ENCODE measurements around the gene ANXA8L1.
"Not testable (repeated sequence)": the region's sequence is repeated elsewhere in the genome, so short reads cannot be mapped to it uniquely, and the experiment has no call there.

ANXA8L1 gene, protein sequence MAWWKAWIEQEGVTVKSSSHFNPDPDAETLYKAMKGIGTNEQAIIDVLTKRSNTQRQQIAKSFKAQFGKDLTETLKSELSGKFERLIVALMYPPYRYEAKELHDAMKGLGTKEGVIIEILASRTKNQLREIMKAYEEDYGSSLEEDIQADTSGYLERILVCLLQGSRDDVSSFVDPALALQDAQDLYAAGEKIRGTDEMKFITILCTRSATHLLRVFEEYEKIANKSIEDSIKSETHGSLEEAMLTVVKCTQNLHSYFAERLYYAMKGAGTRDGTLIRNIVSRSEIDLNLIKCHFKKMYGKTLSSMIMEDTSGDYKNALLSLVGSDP

DNA sequence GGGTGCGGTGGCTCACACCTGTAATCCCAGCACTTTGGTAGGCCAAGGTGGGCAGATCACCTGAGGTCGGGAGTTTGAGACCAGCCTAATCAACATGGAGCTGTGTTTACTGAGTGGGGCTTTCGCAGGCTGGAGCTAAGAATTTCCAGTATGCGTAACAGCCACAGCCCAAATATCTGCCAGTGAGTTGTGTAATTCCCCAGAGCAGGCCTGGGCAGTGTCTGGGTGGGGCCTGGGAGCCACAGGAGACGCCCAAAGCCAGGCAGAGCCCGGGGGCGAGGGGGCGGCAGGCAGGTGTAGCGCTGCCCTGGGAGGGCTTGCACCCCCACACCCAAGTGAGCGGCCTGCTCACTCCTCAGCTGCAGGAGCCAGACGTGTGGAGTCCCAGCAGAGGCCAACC lies at the start of gene ANXA8L1:
ANXA8L1 (plus strand) TSS at position 371 of the 400 bp plus-strand sequence. CDS start 76 bp downstream, outside the sequence.
- FAIRE-seq = not testable (repeated sequence)

DNA sequence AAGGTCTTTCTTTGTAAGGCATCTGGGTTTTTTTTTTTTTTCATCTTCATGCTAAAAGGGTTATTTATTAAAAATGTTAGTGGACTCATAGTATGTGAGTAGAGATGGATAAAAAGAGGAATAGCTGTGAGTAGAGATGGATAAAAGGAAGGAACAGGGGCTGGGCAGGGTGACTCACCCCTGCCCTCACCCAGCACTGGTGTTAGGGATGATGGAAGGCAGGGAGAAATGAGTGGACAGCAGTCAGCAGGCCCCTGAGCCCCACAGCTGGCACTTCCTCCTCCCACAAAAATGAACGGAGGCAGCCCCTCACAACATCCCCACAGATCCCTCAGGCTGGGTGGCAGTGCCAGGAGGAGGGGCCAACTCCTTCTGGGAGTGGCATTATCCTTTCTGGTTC lies 49.5 kb upstream of the ANXA8L1 start:
- no peak for FAIRE-seq

DNA sequence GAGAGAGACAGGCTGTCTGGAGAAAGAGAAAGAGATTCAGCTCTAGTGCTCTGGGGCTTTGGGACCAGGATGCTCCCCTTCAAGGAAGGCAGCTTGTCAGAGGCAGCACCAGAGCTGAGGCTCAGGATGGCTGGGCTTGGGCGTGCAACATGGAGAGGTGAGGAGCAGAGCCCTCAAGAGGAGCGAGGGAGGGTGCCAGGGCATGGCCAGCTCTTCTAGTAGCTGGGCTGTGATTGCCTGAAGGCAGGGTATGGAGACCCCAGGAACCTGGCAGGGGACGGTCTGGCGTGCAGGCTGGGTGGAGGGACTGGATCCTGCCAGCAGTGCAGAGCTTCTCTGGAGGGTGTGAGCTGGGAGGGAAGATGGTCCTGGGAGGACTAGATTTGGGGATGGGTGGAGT lies 48.6 kb upstream of the ANXA8L1 start:
- no peak for FAIRE-seq

DNA sequence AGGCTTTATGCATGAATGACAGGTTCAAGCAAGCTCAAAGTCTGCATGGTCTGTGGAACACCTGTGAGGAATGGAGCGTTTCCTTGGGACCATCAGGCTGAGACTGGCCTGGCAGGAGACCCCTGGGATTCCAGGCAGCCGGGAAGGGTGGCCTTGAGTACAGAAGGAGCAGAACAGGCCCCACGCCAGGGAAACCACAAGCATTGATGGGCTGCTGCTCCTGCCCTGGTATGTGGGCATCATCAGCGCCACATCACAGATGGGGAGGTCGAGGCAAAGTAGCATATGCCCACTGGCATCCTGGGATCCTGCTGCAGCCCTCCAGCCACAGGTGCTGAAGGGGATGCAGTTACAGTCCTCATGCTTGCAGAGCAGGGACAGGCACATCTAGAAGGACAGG lies 47.9 kb upstream of the ANXA8L1 start:
- no peak for FAIRE-seq

DNA sequence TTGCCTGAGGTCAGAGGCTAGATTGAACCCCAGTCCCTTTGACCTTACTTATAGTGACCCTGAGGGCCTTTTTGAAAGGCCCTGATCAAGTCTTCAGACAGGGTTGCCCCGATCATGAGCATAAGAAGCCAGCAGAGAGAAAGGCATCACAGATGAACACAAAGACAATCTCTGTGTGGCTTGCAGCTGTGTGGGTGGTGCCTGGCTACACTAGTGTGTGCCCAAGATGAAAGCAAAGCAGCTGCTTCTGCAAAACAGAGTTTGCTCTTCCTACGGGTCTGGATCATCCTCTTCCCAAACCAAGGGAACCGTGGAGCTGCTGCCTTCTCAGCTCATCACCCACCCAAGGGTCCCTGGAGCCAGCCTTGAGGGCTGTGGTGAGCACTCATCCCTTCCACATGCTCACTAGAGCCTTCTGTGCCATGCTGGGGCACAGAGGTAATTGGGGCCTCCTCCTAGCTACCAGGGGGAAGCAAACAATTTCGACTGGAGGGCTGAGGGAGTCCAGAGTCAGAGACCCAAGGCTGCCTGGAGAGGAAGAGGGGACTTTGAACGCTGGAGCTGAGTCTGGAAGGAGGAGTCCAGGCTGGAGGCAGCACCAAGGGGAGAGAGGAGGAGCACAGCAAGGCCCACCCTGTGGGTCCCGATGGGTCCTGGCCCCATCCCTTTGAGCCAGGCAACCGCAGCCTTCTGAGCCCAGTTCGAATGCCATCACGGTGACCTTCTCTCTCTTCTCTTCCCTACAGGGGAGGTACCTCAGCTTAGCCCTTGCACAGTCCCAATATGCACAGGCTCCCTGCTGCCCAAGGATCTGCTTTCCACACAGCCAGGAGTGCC lies 46.5 kb upstream of the ANXA8L1 start:
- no peak for FAIRE-seq

DNA sequence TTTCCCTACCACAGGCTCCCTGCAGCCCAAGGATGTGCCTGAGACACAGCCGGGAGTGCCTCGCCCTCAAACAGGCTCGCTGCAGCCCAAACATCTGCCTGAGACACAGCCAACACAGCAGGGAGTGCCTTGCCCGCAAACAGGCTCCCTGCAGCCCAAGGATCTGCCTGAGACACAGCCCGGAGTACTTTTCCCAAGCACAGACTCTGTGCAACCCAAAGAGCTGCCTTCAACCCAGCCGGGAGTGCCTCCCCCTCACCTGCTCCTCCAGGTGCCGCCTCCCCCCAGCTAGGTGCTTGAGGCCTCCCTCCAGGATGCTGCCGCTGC lies 45.9 kb upstream of the ANXA8L1 start:
- no peak for FAIRE-seq

DNA sequence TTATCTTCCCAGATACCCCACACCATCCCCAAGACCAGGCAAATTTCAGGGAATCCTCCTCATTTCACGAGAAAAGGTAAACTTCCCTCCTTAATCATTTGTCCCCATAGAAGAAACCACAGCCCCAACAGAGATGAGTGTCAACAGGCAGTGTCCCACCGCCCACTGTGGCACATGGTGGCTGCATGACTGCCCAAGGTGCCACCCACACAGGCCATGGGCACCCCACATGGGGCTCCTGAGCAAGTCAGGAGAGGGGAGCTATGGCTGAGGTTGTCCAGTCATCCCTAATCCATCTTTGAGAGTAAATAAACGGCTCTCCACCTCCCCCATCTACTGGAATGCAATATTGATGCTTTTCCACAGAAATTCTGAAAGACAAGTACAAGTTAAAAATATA lies 44.7 kb upstream of the ANXA8L1 start:
- FAIRE-seq = no peak

DNA sequence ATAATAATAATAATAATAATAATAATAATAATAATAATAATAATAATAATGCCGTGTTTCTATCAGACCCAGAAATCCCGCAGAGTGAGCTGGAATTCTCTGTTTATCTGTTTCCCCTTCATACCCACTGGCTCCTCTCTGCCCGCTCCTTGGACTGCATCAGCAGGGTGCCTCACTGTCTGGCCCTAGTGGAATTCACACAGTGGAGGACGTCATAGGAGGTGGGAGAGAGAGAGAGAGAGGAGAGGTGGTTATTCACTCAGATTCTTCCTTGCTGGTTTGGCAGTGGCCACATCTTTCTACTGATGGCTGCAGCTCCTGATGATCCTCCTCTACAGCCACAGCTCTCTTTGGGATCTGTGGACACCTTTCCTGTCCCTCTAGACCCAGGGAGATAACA lies 10.1 kb upstream of the ANXA8L1 start:
- FAIRE-seq = not testable (repeated sequence)

DNA sequence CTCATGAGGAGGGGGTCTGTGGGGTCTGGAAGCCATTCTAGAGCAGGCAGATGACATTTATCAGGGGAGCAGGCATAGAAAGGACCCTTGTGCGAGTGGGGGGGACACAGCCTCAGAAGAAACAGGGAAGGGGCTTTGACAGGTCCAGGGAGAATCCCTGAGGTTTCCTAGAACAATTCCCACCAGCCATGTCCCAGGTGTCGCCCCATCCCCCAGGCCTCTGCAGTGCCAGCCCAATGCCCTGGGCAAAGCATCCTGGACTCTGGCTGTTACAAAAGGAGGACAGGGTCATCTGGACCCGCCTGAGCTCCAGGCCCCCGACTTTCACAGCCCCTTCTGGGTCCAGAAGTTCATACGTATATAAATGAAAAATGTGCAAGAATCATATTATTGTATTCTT lies 8.4 kb upstream of the ANXA8L1 start:
- not testable (repeated sequence) for FAIRE-seq

DNA sequence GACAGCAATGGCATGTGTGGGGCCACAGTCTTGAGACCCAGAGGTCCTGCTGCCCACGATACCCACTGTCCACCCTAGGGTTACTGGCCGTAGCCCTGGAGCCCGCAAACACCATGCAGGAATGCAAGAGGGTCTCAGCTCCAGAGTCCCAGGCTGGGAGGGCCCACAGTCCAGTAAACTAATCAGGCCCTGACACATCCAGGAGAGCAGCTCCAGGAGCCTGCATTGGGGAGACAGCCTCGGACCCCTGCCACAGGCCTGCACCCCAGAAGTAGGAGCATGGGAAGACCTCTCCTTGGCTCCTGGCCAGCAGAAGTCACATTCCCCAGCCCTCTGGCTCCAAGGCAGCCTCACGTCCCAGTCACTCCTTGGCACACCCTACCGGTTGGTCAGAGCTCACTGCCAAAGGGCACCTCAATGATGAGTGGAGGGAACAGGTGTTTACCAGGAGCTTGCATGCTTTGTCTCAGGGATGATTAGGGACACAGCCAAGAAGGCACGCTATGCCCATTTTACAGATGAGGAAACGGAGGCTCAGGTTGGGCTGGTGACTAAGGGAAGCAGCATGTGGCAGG lies 7.8 kb upstream of the ANXA8L1 start:
- FAIRE-seq = not testable (repeated sequence)

DNA sequence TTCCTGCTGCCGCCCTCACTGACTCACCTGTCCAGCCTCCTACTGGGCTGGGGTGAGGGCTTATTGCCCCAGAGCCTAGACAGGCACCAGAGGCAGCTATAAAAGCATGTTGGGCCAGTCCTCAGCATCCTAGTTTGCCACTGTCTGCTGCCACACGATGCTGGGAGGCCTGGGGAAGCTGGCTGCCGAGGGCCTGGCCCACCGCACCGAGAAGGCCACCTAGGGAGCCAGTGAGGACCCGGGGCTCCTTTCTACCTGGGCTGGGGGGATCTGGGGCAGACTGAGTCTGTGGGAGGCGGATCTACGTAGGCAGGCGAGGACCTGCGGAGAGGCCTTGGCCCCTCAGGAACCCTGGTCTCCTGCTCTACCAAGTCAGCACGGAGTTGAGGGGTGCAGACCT lies 6.6 kb upstream of the ANXA8L1 start:
- FAIRE-seq = not testable (repeated sequence)

DNA sequence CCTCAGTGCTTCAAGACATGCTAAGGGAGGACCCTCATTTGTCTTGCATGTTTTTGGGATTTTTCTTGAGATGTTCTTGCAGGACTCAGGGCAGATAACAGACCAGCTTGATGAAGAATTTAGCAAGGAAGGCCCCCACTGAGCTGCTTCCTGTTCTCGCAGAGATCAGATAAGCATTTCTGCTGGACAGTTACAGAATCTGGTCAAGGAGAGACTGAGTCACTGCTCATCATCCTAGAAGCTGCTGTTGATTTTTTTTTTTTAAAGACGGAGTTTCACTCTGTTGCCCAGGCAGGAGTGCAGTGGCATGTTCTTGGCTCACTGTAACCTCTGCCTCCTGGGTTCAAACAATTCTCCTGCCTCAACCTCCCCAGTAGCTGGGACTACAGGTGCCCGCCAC lies 1.2 kb upstream of the ANXA8L1 start:
- not testable (repeated sequence) for FAIRE-seq

DNA sequence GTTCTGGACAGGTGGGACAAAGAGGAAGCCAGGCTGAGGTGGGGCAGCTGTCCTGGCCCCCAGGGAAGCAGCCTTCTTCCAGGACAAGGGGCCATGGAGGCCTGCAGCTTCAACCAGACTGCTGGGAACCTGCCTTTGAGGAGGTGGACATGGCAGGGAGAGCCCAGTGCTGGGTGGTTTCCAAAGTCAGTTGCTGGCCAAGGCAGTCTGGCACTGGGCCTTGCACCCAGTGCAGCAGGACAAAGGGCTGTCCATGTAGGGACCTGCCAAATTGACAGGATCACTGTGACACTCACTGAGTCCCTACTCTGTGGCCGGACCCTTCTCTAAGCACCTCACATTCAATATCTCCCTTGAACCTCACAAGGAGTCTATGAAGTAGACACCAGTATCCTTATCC lies 1.4 kb downstream of the ANXA8L1 start:
- not testable (repeated sequence) for FAIRE-seq

DNA sequence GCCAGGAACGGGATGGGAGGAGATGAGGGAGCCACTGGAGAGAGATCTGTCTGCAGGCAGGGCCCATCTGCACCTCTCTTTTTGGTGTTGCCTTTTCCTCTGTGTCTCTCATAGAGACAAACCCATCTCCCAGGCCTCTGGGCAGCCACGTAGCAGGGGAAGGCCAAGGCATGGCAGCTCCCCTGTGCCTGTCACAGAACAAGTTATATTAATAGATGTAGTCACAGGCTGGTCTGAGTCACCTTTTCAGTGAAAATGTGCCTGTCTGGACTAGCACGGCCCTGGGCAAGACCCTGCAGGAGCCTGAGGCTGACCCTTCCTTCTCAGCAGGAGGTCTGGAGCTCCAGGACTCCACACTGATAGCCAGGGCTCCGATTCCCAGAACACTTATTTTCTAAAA lies 2.1 kb downstream of the ANXA8L1 start:
- not testable (repeated sequence) for FAIRE-seq

DNA sequence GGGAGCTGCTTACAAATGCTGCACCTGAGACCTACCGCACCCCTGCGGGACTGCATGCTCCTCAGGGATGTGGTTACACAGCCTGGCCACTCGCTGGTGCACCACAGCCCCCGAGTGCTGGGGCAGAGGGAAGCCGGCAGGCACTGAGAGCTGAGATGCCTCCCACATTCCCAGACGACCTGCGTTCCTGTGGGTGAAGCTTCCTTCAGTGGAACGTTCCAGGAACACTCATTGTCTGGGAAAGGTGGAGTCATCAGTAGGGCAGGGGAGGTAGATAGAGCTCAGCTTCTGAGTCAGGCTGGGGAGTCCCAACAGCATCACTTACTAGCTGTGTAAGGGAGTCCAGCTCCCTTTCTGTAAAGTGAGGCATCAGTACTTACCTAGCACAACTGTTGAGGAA lies 2.5 kb downstream of the ANXA8L1 start:
- FAIRE-seq = not testable (repeated sequence)

DNA sequence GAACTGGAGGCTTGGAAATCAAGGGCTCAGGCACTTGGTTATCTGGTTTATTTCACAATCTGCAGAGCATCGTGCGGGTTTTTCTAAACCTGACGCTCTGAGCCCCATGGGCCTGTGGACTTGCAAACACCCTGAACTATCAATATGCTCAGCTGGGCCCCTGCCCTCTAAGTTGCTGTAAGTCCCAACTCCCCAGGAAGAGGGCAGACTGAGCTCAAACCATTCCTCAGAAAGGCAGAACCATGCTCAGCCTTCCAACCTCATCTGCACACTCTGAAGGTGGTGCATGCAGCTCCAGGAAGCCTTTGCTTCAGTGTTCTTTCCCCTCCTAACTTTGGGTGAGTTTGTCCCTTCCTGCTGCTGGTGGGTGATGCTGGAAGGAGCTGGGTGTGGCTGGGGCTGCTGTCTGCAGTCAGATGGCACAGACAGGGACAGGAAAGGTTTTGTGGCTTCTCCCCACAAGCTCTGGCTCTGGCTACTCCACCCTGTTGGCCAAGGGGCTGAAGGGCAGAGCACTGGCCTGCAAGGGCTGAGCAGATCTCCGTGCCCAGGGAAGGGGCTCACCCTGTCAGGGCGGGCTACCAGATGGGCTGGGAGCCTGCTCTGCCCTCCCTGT lies 3.8 kb downstream of the ANXA8L1 start:
- not testable (repeated sequence) for FAIRE-seq

DNA sequence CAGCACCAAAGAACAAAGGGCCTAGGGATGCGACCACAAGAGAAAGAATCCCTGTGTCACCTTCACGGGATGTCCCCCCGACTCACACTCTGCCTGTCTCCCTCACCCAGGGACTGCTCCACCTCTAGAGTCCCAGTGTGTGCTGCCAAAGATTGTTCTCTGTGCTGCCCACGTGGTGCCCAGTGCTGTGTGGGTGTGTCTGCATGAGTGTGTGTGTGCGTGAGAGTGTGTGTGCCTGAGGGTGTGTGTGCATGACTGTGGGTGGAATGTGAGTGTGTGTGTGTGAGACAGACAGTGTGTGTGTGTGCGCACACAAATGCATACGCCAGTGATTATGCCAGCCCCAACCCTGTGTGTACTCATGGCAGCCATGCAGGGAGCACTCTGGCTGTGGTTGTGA lies 10.3 kb downstream of the ANXA8L1 start:
- not testable (repeated sequence) for FAIRE-seq

DNA sequence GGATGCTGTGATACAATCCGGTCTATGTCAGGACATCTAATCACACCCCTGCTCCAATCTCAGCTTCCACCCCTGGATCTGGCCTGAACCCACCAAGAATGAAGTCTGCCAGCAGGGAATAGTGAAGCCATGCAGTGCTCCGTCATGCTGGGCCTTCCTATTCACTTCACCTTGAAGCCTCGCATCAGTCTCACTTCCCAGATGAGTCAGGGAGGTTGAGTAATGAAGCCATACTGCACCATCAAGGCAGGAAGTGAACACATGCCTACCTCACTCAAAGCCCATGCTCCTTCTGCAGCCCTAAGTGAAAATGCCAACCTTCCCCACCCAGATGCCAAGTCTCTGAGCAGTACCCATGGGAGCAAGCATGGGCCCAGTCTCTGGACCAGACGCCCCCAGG lies 11.1 kb downstream of the ANXA8L1 start:
- FAIRE-seq = not testable (repeated sequence)

DNA sequence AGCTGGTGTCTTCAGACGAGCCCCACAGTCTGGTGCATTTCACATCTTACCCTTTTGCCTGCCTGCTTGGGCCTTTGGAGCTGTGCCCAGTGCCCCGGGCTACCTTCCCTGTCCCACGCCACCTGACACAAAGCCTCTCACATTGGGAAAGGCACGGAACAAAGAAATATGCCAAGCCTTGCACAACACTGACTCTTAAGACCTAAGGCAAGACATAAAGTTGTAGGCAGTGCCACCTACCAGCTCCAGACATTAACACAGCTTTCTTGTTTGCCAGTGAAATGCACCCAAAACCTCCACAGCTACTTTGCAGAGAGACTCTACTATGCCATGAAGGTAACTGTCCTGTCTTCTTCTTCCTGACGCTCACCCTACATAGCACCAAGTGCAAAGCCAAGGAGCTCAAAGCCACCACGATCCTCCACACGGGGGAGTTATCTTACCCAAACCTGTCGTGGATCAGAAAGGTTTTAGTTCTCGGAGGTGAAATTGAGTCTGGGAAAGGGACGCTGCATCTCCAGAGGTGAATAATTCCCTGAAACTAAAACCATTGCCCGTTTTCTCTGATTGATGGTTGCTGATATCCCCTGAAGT lies 11.8 kb downstream of the ANXA8L1 start:
- not testable (repeated sequence) for FAIRE-seq

DNA sequence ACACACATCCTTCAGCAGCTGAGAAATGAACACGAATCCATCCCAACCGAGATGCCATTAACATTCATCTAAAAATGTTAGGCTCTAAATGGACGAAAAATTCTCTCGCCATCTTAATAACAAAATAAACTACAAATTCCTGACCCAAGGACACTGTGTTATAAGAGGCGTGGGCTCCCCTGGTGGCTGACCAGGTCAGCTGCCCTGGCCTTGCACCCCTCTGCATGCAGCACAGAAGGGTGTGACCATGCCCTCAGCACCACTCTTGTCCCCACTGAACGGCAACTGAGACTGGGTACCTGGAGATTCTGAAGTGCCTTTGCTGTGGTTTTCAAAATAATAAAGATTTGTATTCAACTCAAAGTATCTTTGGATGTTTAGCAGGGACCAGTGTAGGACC lies 15.8 kb downstream of the ANXA8L1 start:
- not testable (repeated sequence) for FAIRE-seq

DNA sequence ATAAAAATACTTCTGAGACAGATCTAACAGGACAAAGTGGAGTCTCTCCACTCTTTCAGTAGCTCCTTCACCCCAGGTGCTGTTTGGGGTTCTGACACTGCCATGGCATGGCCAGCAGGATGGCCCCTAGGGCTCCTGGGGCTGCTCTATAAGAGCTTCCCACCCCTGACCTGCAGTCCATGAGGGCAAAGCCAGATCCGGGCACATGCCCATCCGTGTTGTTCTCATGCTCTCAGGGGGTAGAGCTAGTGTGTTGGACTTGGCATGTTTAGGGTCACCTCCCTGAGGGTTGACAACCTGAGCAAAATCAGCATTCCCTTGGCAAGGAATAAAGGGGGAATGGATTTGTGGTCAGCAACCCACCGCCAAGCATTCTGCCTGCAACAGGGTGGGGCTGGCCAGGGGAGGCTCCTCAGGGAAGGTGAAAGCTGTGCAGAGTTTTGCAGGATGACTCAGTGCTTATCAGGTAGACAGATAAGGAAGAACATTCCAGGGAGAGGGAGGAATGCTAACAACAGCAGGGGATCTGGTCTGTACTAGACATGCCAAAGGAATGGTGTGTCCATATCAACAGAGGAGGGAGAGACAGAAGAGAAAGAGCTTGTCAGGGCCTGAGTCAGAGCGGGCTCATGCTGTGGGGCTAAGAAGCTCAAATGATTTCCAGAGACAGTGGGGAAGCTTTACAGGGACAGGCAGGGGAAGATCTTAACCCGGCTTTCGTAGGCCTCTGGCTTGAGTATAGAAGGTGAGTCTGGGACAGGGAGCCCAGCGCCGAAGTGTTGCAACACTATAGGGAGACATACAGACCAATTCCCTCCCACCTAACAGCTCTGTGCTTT lies 21.1 kb downstream of the ANXA8L1 start:
- FAIRE-seq = not testable (repeated sequence)

DNA sequence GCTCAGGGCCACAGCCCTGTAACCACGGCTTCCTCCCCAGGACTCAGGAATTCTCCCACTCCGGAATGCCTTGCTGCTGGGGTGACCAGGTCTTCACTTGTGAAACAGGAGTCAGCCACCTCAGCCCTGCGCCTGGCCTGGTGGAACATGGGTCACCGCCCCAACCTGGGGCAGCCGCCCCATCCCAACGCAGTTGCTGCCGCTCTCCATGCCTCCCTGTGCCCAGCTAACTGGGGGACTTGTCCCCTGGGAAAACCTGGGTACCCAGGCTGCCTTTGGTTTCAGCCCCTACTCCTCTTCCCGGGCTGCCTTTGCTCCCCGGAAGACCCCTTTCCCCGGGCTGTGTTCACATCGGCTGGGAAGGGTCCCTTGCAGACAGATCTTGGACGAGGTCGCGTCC lies 22.2 kb downstream of the ANXA8L1 start:
- FAIRE-seq = not testable (repeated sequence)
